ENCODE data around the gene ARL8B.

ARL8B gene

GRCh38 chr3:5082789-5083115 lies 39.3 kb upstream of the ARL8B start:
- H3K4me3 ChIP-seq (ENCODE audit: low read depth, low read length) = no peak overlapping the region
- no peaks in the 10 kb centered on the region for H3K36me3 ChIP-seq
- no peaks in the 10 kb centered on the region for H3K27me3 ChIP-seq
- H3K9me3 ChIP-seq = no peaks in the 10 kb centered on the region
- no peaks in the 10 kb centered on the region for H3K4me1 ChIP-seq
- TF ChIP-seq, protein P1, sequence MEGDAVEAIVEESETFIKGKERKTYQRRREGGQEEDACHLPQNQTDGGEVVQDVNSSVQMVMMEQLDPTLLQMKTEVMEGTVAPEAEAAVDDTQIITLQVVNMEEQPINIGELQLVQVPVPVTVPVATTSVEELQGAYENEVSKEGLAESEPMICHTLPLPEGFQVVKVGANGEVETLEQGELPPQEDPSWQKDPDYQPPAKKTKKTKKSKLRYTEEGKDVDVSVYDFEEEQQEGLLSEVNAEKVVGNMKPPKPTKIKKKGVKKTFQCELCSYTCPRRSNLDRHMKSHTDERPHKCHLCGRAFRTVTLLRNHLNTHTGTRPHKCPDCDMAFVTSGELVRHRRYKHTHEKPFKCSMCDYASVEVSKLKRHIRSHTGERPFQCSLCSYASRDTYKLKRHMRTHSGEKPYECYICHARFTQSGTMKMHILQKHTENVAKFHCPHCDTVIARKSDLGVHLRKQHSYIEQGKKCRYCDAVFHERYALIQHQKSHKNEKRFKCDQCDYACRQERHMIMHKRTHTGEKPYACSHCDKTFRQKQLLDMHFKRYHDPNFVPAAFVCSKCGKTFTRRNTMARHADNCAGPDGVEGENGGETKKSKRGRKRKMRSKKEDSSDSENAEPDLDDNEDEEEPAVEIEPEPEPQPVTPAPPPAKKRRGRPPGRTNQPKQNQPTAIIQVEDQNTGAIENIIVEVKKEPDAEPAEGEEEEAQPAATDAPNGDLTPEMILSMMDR (IDR thresholded peaks at IDR 0.05; ENCODE audit: low read depth, low read length) = no peak
- no peak for DNase-seq

- TF ChIP-seq, protein P1 (IDR thresholded peaks at IDR 0.05; ENCODE audit: low read depth, low read length) = no peak
- Histone ChIP-seq H3K27me3 (no peaks in the 10 kb centered on the region), H3K9me3 (no peaks in the 10 kb centered on the region), H3K4me3 (ENCODE audit: low read depth, low read length) (no peak overlapping the region), H3K36me3 (no peaks in the 10 kb centered on the region), H3K4me1 (no peaks in the 10 kb centered on the region)
- DNase-seq = no peak
These were observed 37.9 kb upstream of the ARL8B start for GRCh38 chr3:5084224-5084623.

GRCh38 chr3:5086708-5087107 lies 35.4 kb upstream of the ARL8B start:
- Histone ChIP-seq H3K4me1 (no peaks in the 10 kb centered on the region), H3K36me3 (no peaks in the 10 kb centered on the region), H3K4me3 (ENCODE audit: low read depth, low read length) (no peak overlapping the region), H3K27me3 (no peaks in the 10 kb centered on the region), H3K9me3 (no peaks in the 10 kb centered on the region)
- TF ChIP-seq, protein P1 (IDR thresholded peaks at IDR 0.05; ENCODE audit: low read depth, low read length) = no peak
- DNase-seq = no peak

DNA sequence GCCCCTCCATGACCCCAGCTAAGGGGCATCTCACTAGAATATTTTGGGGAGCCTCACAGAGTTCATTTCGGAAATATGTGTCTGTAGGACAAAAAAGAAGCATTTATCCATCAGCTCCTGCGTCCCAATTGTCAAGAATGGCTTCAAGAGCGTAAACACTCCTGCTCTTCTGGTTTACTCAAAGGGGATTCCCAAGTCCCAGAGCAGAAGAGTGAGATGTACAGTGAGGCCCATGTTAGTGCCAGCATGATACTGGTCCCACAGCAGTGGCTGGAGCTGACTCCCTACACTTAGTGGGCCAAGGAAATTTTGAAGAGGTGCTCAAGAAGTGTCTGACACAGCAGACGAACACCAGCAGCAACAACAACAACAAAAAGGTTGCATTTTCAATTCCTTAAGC lies 34.9 kb upstream of the ARL8B start:
- DNase-seq = no peak
- no peaks in the 10 kb centered on the region for H3K36me3 ChIP-seq
- H3K4me3 ChIP-seq (ENCODE audit: low read depth, low read length) = no peak overlapping the region
- no peaks in the 10 kb centered on the region for H3K9me3 ChIP-seq
- no peaks in the 10 kb centered on the region for H3K4me1 ChIP-seq
- no peaks in the 10 kb centered on the region for H3K27me3 ChIP-seq
- TF ChIP-seq, protein P1 (IDR thresholded peaks at IDR 0.05; ENCODE audit: low read depth, low read length) = no peak

DNA sequence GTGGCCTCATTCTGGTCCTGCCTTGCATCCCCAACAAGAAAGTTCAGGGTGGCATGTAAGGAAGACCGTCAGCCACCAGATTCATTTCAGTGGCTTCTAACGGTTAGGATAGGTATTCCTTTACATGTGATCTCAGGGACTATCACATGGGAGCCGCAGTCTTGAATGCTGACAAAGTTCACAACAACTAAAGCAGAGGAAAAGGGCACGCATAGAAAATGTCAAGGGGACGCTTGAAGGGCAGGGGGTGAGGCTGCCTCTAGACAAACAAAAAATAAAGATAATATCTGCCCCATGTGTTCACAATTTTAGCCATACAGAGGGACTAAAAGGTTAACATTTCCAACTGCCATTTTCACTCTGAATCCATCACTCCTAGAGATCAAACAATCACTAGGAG lies 31.9 kb upstream of the ARL8B start:
- H3K36me3 ChIP-seq = no peaks in the 10 kb centered on the region
- H3K9me3 ChIP-seq = no peaks in the 10 kb centered on the region
- no peaks in the 10 kb centered on the region for H3K27me3 ChIP-seq
- no peaks in the 10 kb centered on the region for H3K4me1 ChIP-seq
- DNase-seq = no peak
- TF ChIP-seq, protein P1 (IDR thresholded peaks at IDR 0.05; ENCODE audit: low read depth, low read length) = no peak
- no peak overlapping the region for H3K4me3 ChIP-seq (ENCODE audit: low read depth, low read length)

DNA sequence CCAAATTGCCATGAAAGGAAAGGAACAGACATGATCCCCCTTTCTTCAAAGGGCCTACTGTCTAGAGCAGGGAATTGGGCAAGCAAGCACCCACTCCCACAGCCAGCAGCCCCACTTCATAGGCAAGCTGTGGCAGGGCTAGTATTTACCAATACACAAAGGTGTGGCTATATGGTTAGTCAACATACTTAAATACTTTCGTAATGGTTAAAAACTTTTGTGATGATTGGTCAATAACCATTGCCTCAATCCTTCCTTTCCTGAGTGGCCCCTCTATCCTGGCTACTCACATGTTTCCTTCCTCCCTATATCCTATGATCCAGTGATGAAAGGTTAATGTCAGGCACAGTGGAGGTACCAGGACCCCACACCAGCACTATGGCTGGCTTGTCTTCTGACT lies 30.1 kb upstream of the ARL8B start:
- no peak overlapping the region for H3K4me3 ChIP-seq (ENCODE audit: low read depth, low read length)
- no peaks in the 10 kb centered on the region for H3K9me3 ChIP-seq
- TF ChIP-seq, protein P1 (IDR thresholded peaks at IDR 0.05; ENCODE audit: low read depth, low read length) = no peak
- H3K4me1 ChIP-seq = no peaks in the 10 kb centered on the region
- no peak for DNase-seq
- H3K27me3 ChIP-seq = no peaks in the 10 kb centered on the region
- H3K36me3 ChIP-seq = no peaks in the 10 kb centered on the region
